ENCODE data around the gene NEAT1.

NEAT1 gene

DNA sequence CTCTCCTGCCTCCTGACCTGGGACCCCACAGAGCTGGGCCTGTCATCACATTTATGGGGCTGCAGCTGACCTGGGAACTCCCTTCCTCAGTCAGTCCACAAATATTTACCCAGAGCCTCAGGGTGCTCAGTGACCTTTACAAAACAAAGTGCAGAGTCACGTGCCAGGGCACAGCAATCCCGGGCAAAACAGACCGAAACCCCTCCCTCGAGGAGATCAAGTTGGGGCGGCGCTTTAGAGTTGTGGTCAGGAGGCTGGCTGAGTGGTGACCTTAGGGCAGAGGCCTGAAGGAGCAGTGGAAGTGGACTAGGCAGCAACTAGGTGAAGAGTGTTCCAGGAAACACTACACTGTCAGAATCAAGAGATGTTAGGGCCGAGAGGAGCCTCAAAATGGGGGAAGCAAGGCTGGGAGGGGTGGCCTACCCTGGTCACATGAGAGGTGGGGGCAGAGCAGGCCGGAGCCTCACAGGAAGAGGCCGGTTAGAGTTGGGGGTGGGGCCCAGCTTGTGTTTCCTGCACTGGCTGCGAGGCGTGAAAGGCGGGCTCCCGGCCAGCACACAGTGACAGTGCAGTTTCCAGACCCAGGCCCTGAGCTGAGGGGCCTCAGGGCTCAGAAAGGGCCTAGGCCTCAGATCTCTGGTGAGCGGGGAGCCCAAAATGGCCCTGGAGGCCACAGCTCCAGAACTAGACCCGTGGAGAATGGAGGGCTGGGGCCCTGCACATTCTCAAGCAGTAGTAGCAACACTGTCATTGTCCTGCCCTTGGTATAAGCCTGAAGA, 3.7 kb upstream of the NEAT1 start:
- peak overlapping the region; percentile 64 for H3K4me3 ChIP-seq (ENCODE audit: low read depth, low read length)
- peak overlapping the region; percentile 99 for H3K27ac ChIP-seq (ENCODE audit: low read depth, low read length)
- H2AFZ ChIP-seq (ENCODE audit: low read length, unreplicated experiment) = no peak overlapping the region
- H3K79me2 ChIP-seq (ENCODE audit: control insufficient read depth, insufficient read depth, low read length, unreplicated experiment) = peaks cover 55% of the 10 kb centered on the region
- H3K27me3 ChIP-seq (ENCODE audit: insufficient read depth, low read length) = no peaks in the 10 kb centered on the region
- H3K36me3 ChIP-seq (ENCODE audit: insufficient read depth, low read length) = peaks cover 12% of the 10 kb centered on the region
- peaks cover 42% of the 10 kb centered on the region for H3K4me1 ChIP-seq (ENCODE audit: control insufficient read depth, insufficient read depth, low read length, unreplicated experiment)

DNA sequence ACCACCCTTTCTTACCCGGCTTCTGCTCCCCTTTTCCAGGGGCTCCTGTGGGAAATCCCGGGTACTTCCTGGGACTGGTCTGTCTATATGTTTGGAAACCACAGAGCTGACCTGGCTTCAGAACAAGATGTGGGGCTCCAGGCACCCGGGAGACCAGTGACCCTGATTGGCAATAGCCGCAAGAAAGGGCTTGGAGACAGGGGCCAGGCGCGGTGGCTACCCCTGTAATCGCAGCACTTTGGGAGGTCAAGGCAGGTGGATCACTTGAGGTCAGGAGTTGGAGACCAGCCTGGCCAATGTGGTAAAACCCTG, 3.2 kb upstream of the NEAT1 start:
- Histone ChIP-seq H3K79me2 (ENCODE audit: control insufficient read depth, insufficient read depth, low read length, unreplicated experiment) (peaks cover 61% of the 10 kb centered on the region), H3K4me3 (ENCODE audit: low read depth, low read length) (peak overlapping the region; percentile 64), H3K27ac (ENCODE audit: low read depth, low read length) (peak overlapping the region; percentile 99), H3K36me3 (ENCODE audit: insufficient read depth, low read length) (peaks cover 17% of the 10 kb centered on the region), H3K27me3 (ENCODE audit: insufficient read depth, low read length) (no peaks in the 10 kb centered on the region), H3K4me1 (ENCODE audit: control insufficient read depth, insufficient read depth, low read length, unreplicated experiment) (peaks cover 42% of the 10 kb centered on the region), H2AFZ (ENCODE audit: low read length, unreplicated experiment) (no peak overlapping the region)

DNA sequence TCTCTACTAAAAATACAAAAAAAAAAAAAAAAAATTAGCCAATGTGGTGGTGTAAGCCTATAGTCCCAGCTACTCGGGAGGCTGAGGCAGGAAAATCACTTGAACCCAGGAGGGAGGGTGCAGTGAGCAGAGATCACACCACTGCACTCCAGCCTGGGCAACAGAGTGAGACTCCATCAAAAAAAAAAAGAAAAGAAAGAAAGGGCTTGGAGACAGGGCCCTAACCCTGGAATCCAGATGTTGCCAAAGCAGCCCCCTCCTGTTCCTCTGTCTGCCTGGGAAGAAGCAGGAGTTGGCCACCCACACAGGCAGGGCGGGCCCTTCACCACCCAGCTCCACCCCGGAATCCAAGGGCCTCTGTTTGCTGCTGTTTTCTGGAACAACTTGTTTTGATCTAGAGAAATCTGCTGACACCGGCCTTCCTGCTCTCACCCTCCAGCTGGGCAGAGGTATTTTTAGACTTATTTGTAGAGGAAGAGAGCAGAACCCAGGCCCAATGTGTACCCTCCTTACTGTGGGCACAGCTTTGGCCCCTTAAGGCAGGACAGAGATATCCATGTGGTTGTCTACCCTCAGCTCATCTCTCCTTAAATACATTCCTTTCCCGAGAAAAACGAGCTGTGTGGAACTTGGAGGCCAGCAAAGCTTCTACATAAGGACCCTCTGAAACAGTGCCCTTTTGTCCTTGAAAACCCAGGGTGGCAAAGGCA, 2.7 kb upstream of the NEAT1 start:
- Histone ChIP-seq H2AFZ (ENCODE audit: low read length, unreplicated experiment) (no peak overlapping the region), H3K79me2 (ENCODE audit: control insufficient read depth, insufficient read depth, low read length, unreplicated experiment) (peaks cover 66% of the 10 kb centered on the region), H3K4me3 (ENCODE audit: low read depth, low read length) (peak overlapping the region; percentile 94), H3K4me1 (ENCODE audit: control insufficient read depth, insufficient read depth, low read length, unreplicated experiment) (peaks cover 42% of the 10 kb centered on the region), H3K27ac (ENCODE audit: low read depth, low read length) (peak overlapping the region; percentile 99), H3K27me3 (ENCODE audit: insufficient read depth, low read length) (no peaks in the 10 kb centered on the region), H3K36me3 (ENCODE audit: insufficient read depth, low read length) (peaks cover 22% of the 10 kb centered on the region)

DNA sequence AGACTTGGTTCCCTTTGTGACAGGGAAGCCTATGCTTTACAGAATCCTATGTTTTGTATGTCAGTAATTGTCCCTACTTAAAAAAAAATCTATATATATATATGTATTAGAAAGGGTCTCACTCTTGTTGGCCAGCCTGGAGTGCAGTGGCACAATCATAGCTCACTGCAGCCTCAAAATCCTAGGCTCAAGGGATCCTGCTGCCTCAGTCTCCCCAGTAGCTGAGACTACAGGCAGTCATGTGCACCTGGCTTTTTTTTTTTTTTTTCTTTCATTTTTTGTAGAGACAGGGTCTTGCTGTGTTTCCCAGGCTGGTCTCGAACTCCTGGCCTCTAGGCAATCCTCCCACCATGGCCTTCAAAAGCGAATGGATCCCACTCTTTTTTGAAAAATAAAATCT, 2.1 kb upstream of the NEAT1 start:
- Histone ChIP-seq H3K27me3 (ENCODE audit: insufficient read depth, low read length) (no peaks in the 10 kb centered on the region), H3K4me1 (ENCODE audit: control insufficient read depth, insufficient read depth, low read length, unreplicated experiment) (peaks cover 42% of the 10 kb centered on the region), H3K27ac (ENCODE audit: low read depth, low read length) (peak overlapping the region; percentile 99), H2AFZ (ENCODE audit: low read length, unreplicated experiment) (no peak overlapping the region), H3K4me3 (ENCODE audit: low read depth, low read length) (peak overlapping the region; percentile 94), H3K79me2 (ENCODE audit: control insufficient read depth, insufficient read depth, low read length, unreplicated experiment) (peaks cover 72% of the 10 kb centered on the region), H3K36me3 (ENCODE audit: insufficient read depth, low read length) (peaks cover 28% of the 10 kb centered on the region)

DNA sequence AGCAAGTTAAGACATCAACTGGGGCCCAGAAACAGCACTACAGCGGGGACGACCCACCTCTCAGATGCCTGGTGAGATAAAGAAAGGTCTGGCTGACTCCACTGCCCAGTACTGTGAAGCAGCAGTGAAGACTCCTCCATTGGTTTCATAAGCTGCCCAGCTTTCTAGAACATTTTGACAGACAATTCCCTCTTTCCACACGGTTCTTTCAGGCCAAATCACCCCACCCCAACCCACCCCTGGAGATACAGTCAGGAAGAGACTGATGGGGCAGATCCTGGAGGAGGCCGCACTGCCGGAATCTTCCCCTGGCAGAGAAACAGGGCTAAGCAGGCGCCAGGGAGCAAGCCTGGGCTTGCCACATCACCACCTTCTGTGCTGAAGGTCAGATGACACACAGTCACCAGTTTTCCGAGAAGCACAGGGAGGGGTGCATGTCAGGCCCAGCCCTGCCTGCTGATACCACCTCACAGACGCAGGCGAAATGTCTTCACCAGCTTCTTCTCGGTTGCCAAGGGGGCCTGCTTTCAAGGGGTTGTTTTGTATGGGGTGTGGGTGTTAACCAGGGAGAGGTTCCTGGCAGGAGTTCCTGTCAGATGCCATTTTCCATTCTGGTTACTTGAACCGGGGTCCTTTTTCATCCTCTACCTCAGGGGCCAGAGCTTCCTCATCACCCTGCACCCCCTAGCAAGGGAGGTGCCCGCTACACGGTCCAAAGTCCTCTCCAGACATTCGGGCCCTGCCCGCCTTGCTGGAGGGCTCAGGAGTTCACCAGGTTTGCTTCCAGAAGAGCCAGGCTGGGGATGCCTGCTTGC, 1.4 kb upstream of the NEAT1 start:
- H2AFZ ChIP-seq (ENCODE audit: low read length, unreplicated experiment) = no peak overlapping the region
- no peaks in the 10 kb centered on the region for H3K27me3 ChIP-seq (ENCODE audit: insufficient read depth, low read length)
- H3K36me3 ChIP-seq (ENCODE audit: insufficient read depth, low read length) = peaks cover 35% of the 10 kb centered on the region
- H3K4me1 ChIP-seq (ENCODE audit: control insufficient read depth, insufficient read depth, low read length, unreplicated experiment) = peaks cover 42% of the 10 kb centered on the region
- peaks cover 79% of the 10 kb centered on the region for H3K79me2 ChIP-seq (ENCODE audit: control insufficient read depth, insufficient read depth, low read length, unreplicated experiment)
- peak overlapping the region; percentile 99 for H3K27ac ChIP-seq (ENCODE audit: low read depth, low read length)
- peak overlapping the region; percentile 94 for H3K4me3 ChIP-seq (ENCODE audit: low read depth, low read length)

DNA sequence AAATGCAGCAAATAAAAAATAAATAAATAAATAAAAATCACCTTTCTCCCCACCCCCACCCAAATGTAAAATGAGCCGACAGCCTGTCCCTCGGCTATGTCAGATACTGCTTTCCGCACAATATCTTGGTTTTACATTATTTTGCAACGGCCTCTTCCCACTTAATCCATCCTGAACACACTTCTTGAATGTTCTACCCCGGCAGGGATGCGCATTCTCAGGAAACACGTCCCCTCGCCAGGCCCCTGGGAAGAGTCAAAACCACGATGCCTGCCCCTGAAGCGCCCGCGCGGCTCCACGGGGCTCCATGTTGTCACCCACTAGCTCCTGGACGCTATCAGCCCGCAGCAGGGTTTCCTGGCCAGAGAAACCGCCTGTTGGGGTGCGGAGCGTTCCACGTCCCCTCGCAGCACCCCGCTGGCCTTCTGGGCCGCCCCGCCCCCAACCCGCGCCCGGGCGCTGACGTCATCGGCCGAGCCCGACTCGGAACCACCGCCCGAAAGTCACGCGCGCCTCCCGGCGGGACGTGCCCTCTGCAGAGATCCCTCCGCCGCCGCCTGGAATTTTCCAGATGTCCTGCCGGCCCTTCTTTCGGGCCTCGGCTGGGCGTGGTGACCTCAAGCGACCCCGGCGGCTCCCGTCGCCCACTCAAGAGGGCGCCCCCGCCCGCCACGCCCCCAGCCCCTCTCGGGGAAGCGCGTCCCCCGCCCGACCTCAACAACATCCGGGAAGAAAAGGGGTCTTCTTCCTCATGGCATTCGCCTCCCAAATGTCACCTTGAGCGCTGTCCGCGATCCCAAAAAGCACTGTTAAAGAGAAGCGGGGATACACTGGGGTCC, 585 bp upstream of the NEAT1 start:
- H3K4me3 ChIP-seq (ENCODE audit: low read depth, low read length) = peak overlapping the region; percentile 94
- H2AFZ ChIP-seq (ENCODE audit: low read length, unreplicated experiment) = no peak overlapping the region
- no peaks in the 10 kb centered on the region for H3K27me3 ChIP-seq (ENCODE audit: insufficient read depth, low read length)
- H3K79me2 ChIP-seq (ENCODE audit: control insufficient read depth, insufficient read depth, low read length, unreplicated experiment) = peaks cover 80% of the 10 kb centered on the region
- peak overlapping the region; percentile 99 for H3K27ac ChIP-seq (ENCODE audit: low read depth, low read length)
- H3K4me1 ChIP-seq (ENCODE audit: control insufficient read depth, insufficient read depth, low read length, unreplicated experiment) = peaks cover 36% of the 10 kb centered on the region
- peaks cover 43% of the 10 kb centered on the region for H3K36me3 ChIP-seq (ENCODE audit: insufficient read depth, low read length)

DNA sequence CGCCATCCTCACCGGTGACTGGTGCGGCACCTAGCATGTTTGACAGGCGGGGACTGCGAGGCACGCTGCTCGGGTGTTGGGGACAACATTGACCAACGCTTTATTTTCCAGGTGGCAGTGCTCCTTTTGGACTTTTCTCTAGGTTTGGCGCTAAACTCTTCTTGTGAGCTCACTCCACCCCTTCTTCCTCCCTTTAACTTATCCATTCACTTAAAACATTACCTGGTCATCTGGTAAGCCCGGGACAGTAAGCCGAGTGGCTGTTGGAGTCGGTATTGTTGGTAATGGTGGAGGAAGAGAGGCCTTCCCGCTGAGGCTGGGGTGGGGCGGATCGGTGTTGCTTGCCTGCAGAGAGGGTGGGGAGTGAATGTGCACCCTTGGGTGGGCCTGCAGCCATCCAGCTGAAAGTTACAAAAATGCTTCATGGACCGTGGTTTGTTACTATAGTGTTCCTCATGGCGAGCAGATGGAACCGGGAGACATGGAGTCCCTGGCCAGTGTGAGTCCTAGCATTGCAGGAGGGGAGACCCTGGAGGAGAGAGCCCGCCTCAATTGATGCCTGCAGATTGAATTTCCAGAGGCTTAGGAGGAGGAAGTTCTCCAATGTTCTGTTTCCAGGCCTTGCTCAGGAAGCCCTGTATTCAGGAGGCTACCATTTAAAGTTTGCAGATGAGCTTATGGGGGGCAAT, 1.1 kb downstream of the NEAT1 start:
- Histone ChIP-seq H3K4me3 (ENCODE audit: low read depth, low read length) (peak overlapping the region; percentile 94), H2AFZ (ENCODE audit: low read length, unreplicated experiment) (no peak overlapping the region), H3K4me1 (ENCODE audit: control insufficient read depth, insufficient read depth, low read length, unreplicated experiment) (peaks cover 21% of the 10 kb centered on the region), H3K27me3 (ENCODE audit: insufficient read depth, low read length) (no peaks in the 10 kb centered on the region), H3K27ac (ENCODE audit: low read depth, low read length) (peak overlapping the region; percentile 99), H3K36me3 (ENCODE audit: insufficient read depth, low read length) (peaks cover 43% of the 10 kb centered on the region), H3K79me2 (ENCODE audit: control insufficient read depth, insufficient read depth, low read length, unreplicated experiment) (peaks cover 73% of the 10 kb centered on the region)

GRCh38 chr11:65424205-65425104, 1.9 kb downstream of the NEAT1 start:
- peaks cover 43% of the 10 kb centered on the region for H3K36me3 ChIP-seq (ENCODE audit: insufficient read depth, low read length)
- peak overlapping the region; percentile 99 for H3K27ac ChIP-seq (ENCODE audit: low read depth, low read length)
- H3K4me3 ChIP-seq (ENCODE audit: low read depth, low read length) = peak overlapping the region; percentile 94
- no peaks in the 10 kb centered on the region for H3K27me3 ChIP-seq (ENCODE audit: insufficient read depth, low read length)
- H3K79me2 ChIP-seq (ENCODE audit: control insufficient read depth, insufficient read depth, low read length, unreplicated experiment) = peaks cover 75% of the 10 kb centered on the region
- no peak overlapping the region for H2AFZ ChIP-seq (ENCODE audit: low read length, unreplicated experiment)
- H3K4me1 ChIP-seq (ENCODE audit: control insufficient read depth, insufficient read depth, low read length, unreplicated experiment) = peaks cover 13% of the 10 kb centered on the region
